Astrocyte (in vitro differentiated cells and primary cell): Measurements from ENCODE around the gene RFPL4AL1. TPM values are rescaled to one million over a fixed set of nuclear protein-coding genes. Genes with fewer than 3 reads are reported as not detected.
"Not testable (repeated sequence)": the region's sequence is repeated elsewhere in the genome, so short reads cannot be mapped to it uniquely, and the experiment has no call there.

ENCODE experiments used
- DNase-seq: peaks from one replicate; pipeline ENCODE4 v3.0.0-alpha.2; 2010; ENCODE audit warnings: low read depth
- FAIRE-seq: peaks from 2 replicates; lab custom pipeline; 2011; peaks lifted over from hg19 to GRCh38; lab: Jason Lieb, UNC
- H2AFZ ChIP-seq: 2 replicates; pipeline ENCODE4 v1.6.0; 2012; ENCODE audit warnings: low read depth, low read length, inconsistent platforms
- H3K27ac ChIP-seq: 2 replicates; pipeline ENCODE4 v1.5.1; 2011; ENCODE audit warnings: low read depth, low read length, inconsistent platforms
- H3K27me3 ChIP-seq: 2 replicates; pipeline ENCODE4 v1.6.0; 2011; ENCODE audit warnings: low read length, inconsistent platforms; ENCODE audit not compliant: insufficient read depth
- H3K36me3 ChIP-seq: 2 replicates; pipeline ENCODE4 v1.5.1; 2011; ENCODE audit warnings: low read length, inconsistent platforms; ENCODE audit not compliant: insufficient read depth
- H3K4me1 ChIP-seq: 2 replicates; pipeline ENCODE4 v1.5.1; 2011; ENCODE audit warnings: low read length, inconsistent platforms; ENCODE audit not compliant: insufficient read depth
- H3K4me2 ChIP-seq: 2 replicates; pipeline ENCODE4 v1.6.0; 2012; ENCODE audit warnings: low read length, inconsistent platforms
- H3K4me3 ChIP-seq: 2 replicates; pipeline ENCODE4 v1.5.1; 2011; ENCODE audit warnings: low read depth, mild to moderate bottlenecking, low read length, inconsistent platforms; ENCODE audit not compliant: insufficient read depth
- H3K79me2 ChIP-seq: 2 replicates; pipeline ENCODE4 v1.6.0; 2012; ENCODE audit warnings: mild to moderate bottlenecking, low read length, inconsistent platforms; ENCODE audit not compliant: insufficient read depth
- H3K9ac ChIP-seq: 2 replicates; pipeline ENCODE4 v1.6.0; 2012; ENCODE audit warnings: mild to moderate bottlenecking, low read length, inconsistent platforms
- H3K9me3 ChIP-seq: 2 replicates; pipeline ENCODE4 v1.5.1; 2012; ENCODE audit warnings: low read depth, mild to moderate bottlenecking, low read length, inconsistent platforms; ENCODE audit not compliant: insufficient read depth
- H4K20me1 ChIP-seq: 2 replicates; pipeline ENCODE4 v1.6.0; 2012; ENCODE audit warnings: low read length, inconsistent platforms; ENCODE audit not compliant: insufficient read depth
- H3K27ac Mint-ChIP-seq: one replicate; pipeline ENCODE4 v1.8.0; 2021; ENCODE audit warnings: mild to moderate bottlenecking, mixed read lengths; ENCODE audit not compliant: unreplicated experiment
- H3K27me3 Mint-ChIP-seq: one replicate; pipeline ENCODE4 v1.8.0; 2021; ENCODE audit warnings: low read depth, mixed read lengths; ENCODE audit not compliant: unreplicated experiment
- H3K36me3 Mint-ChIP-seq: one replicate; pipeline ENCODE4 v1.8.0; 2021; ENCODE audit warnings: low read depth, mixed read lengths; ENCODE audit not compliant: unreplicated experiment
- H3K4me1 Mint-ChIP-seq: one replicate; pipeline ENCODE4 v1.8.0; 2021; ENCODE audit warnings: low read depth, mixed read lengths; ENCODE audit not compliant: unreplicated experiment
- H3K4me3 Mint-ChIP-seq: one replicate; pipeline ENCODE4 v1.8.0; 2021; ENCODE audit warnings: mild to moderate bottlenecking, moderate library complexity, mixed read lengths; ENCODE audit not compliant: unreplicated experiment
- H3K9me3 Mint-ChIP-seq: one replicate; pipeline ENCODE4 v1.8.0; 2021; ENCODE audit warnings: mild to moderate bottlenecking, mixed read lengths; ENCODE audit not compliant: unreplicated experiment
- EZH2 ChIP-seq: IDR thresholded peaks from 2 replicates; pipeline ENCODE4 v1.6.1; 2012; ENCODE audit warnings: mild to moderate bottlenecking, low read length, inconsistent platforms; ENCODE audit not compliant: insufficient read depth
- total RNA-seq: library from RNA; stranded (reverse); gene quantifications from 2 replicates; pipeline ENCODE4 v1.2.1, GENCODE V29; 2021
- TF ChIP-seq, protein P1 (sequence below): IDR thresholded peaks from 2 replicates; pipeline ENCODE4 v1.5.1; 2011; ENCODE audit warnings: low read depth, mild to moderate bottlenecking, inconsistent platforms, low read length, moderate library complexity; ENCODE audit not compliant: insufficient read depth

Gene RFPL4AL1
- total RNA-seq, 1 donor from 2014 or later = not detected

DNA sequence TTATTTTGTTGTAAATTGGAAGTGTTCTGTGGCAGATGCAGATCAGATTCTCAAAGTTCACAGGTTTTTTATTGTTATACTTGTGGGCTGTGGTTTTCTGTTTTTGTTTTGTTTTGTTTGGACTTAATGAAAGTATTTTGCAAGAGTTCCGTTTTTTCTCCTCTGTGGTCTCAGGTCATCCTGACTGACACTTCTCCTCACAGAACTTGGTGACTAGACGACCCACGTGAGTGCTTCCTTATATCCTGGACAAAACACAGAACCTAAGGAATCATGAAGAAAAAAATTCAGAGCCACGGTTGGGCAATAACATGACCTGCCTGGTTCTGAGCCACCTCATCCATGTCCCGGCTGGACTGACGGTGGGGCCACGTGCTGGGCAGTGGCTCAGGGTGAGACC lies 2.5 kb upstream of the RFPL4AL1 start:
- FAIRE-seq (no peak), DNase-seq (no peak)
- Histone ChIP-seq H3K36me3 (no peaks in the 10 kb centered on the region), H3K4me1 (no peaks in the 10 kb centered on the region), H4K20me1 (no peaks in the 10 kb centered on the region), H3K9ac (no peak overlapping the region), H3K4me2 (no peak overlapping the region), H3K4me3 (no peak overlapping the region), H2AFZ (no peak overlapping the region), H3K9me3 (no peaks in the 10 kb centered on the region), H3K27me3 (no peaks in the 10 kb centered on the region), H3K27ac (no peak overlapping the region), H3K79me2 (no peaks in the 10 kb centered on the region)
- H3K36me3 Mint-ChIP-seq = no peaks in the 10 kb centered on the region
- no peak for TF ChIP-seq EZH2
- TF ChIP-seq, protein P1, sequence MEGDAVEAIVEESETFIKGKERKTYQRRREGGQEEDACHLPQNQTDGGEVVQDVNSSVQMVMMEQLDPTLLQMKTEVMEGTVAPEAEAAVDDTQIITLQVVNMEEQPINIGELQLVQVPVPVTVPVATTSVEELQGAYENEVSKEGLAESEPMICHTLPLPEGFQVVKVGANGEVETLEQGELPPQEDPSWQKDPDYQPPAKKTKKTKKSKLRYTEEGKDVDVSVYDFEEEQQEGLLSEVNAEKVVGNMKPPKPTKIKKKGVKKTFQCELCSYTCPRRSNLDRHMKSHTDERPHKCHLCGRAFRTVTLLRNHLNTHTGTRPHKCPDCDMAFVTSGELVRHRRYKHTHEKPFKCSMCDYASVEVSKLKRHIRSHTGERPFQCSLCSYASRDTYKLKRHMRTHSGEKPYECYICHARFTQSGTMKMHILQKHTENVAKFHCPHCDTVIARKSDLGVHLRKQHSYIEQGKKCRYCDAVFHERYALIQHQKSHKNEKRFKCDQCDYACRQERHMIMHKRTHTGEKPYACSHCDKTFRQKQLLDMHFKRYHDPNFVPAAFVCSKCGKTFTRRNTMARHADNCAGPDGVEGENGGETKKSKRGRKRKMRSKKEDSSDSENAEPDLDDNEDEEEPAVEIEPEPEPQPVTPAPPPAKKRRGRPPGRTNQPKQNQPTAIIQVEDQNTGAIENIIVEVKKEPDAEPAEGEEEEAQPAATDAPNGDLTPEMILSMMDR = no peak
- no peak overlapping the region for H3K27ac Mint-ChIP-seq
- H3K4me1 Mint-ChIP-seq = no peaks in the 10 kb centered on the region
- peaks cover 12% of the 10 kb centered on the region for H3K9me3 Mint-ChIP-seq
- no peaks in the 10 kb centered on the region for H3K27me3 Mint-ChIP-seq
- no peak overlapping the region for H3K4me3 Mint-ChIP-seq

DNA sequence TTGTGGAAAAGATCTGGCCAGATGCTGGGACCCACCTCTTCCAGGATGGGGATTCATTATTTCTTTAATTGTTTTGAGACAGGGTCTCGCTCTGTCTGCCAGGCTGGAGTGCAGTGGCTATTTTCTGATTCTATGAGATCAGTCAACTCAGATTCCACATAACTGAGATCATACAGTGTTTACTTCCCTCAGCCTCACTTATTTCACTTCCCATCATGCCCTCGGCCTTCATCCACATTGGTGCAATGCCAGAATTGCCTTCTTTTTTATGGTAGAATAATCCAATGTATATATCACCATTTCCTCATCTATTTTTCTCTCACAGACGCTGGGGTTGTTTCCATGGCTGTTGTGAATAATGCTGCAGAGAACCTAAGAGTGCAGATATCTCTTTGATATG lies 714 bp downstream of the RFPL4AL1 start:
- not testable (repeated sequence) for FAIRE-seq

DNA sequence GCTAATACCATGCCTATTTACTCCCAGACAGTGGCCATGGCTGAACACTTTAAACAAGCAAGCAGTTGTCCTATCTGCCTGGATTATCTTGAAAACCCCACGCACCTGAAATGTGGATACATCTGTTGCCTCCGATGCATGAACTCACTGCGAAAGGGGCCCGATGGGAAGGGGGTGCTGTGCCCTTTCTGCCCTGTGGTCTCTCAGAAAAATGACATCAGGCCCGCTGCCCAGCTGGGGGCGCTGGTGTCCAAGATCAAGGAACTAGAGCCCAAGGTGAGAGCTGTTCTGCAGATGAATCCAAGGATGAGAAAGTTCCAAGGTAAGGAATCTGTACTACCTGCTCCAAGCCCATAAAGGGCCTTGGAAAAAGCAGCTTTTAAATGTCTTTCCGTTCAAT lies 8.6 kb downstream of the RFPL4AL1 start:
- no peaks in the 10 kb centered on the region for H3K36me3 Mint-ChIP-seq
- no peak overlapping the region for H2AFZ ChIP-seq
- no peaks in the 10 kb centered on the region for H3K79me2 ChIP-seq
- no peaks in the 10 kb centered on the region for H3K36me3 ChIP-seq
- no peak for TF ChIP-seq EZH2
- TF ChIP-seq, protein P1 = no peak
- H3K9me3 ChIP-seq = no peaks in the 10 kb centered on the region
- no peaks in the 10 kb centered on the region for H3K27me3 ChIP-seq
- H3K27ac Mint-ChIP-seq = no peak overlapping the region
- H3K27me3 Mint-ChIP-seq = no peaks in the 10 kb centered on the region
- no peaks in the 10 kb centered on the region for H3K4me1 ChIP-seq
- peaks cover 15% of the 10 kb centered on the region for H3K9me3 Mint-ChIP-seq
- H3K4me3 ChIP-seq = no peak overlapping the region
- H3K4me2 ChIP-seq = no peak overlapping the region
- H4K20me1 ChIP-seq = no peaks in the 10 kb centered on the region
- no peak overlapping the region for H3K27ac ChIP-seq
- no peak overlapping the region for H3K9ac ChIP-seq
- H3K4me1 Mint-ChIP-seq = no peaks in the 10 kb centered on the region
- DNase-seq (no peak), FAIRE-seq (no peak)
- H3K4me3 Mint-ChIP-seq = no peak overlapping the region

More for the DNA sequence above, 714 bp downstream of the RFPL4AL1 start:
- not testable (repeated sequence) for H3K4me1 ChIP-seq, H3K4me2 ChIP-seq, H3K27ac Mint-ChIP-seq, H3K4me3 Mint-ChIP-seq, H3K4me3 ChIP-seq, DNase-seq, H4K20me1 ChIP-seq, H3K9ac ChIP-seq, H3K9me3 ChIP-seq, H2AFZ ChIP-seq, H3K27me3 Mint-ChIP-seq, H3K79me2 ChIP-seq, H3K27me3 ChIP-seq, H3K4me1 Mint-ChIP-seq, H3K36me3 Mint-ChIP-seq, H3K36me3 ChIP-seq, H3K27ac ChIP-seq
- H3K9me3 Mint-ChIP-seq = peaks cover 13% of the 10 kb centered on the region
